Measurements from ENCODE around the gene CALHM1. TPM values are rescaled to one million over a fixed set of nuclear protein-coding genes. Genes with fewer than 3 reads are reported as not detected.

Gene CALHM1
- total and polyA plus RNA-seq, 4 donors, result not detected

- Histone ChIP-seq H3K9ac (ENCODE audit: insufficient read depth in 1 of 2, low read length in 2 of 2) (no peak overlapping the region), H3K36me3 (ENCODE audit: control insufficient read depth in 4 of 4, insufficient read depth in 4 of 4, low read length in 4 of 4) (peaks cover 26 to 63% (median 40%) of the 10 kb centered on the region in 4 donors), H3K27ac (ENCODE audit: low read depth in 1 of 2, low read length in 1 of 2) (no peak overlapping the region), H3K4me1 (ENCODE audit: control insufficient read depth in 5 of 5, insufficient read depth in 5 of 5, low read length in 5 of 5) (peaks cover 0 to 13% (median 0%) of the 10 kb centered on the region in 5 donors), H3K27me3 (ENCODE audit: control insufficient read depth in 3 of 3, insufficient read depth in 3 of 3, low read length in 2 of 3) (no peaks in the 10 kb centered on the region), H3K4me3 (no peak overlapping the region), H3K9me3 (ENCODE audit: control insufficient read depth in 4 of 4, insufficient read depth in 3 of 4, low read length in 3 of 4) (no peaks in the 10 kb centered on the region)
- no peak for DNase-seq
- ATAC-seq (ENCODE audit: insufficient read depth, low FRiP score), result no peak
- 81 to 83% methylated on average over 8 of the region's 8 CpGs for WGBS, 2 donors
- TF ChIP-seq CTCF (IDR thresholded peaks at IDR 0.05; ENCODE audit: control extremely low read depth, extremely low read depth), result no peak
Observed at GRCh38 chr10:103441611-103442010, 17.1 kb downstream of the CALHM1 start.

DNA sequence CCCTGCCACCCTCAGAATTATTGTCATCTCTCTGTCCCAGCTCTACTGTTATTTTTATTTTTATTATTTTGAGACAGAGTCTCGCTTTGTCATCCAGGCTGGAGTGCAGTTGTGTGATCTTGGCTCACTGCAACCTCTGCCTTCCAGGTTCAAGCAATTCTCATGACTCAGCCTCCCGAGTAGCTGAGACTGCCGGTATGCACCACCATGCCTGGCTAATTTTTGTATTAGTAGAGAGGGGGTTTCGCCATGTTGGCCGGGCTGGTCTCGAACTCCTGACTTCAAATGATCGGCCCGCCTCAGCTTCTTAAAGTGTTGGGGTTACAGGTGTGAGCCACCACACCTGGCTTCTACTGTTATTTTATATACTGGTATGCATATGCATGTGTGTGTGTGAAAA lies 17.5 kb downstream of the CALHM1 start:
- no peak for DNase-seq
- no peak for ATAC-seq (ENCODE audit: insufficient read depth, low FRiP score)
- Histone ChIP-seq H3K36me3 (ENCODE audit: control insufficient read depth in 4 of 4, insufficient read depth in 4 of 4, low read length in 4 of 4) (peaks cover 30 to 63% (median 43%) of the 10 kb centered on the region in 4 donors), H3K4me3 (no peak overlapping the region), H3K4me1 (ENCODE audit: control insufficient read depth in 5 of 5, insufficient read depth in 5 of 5, low read length in 5 of 5) (peaks cover 0 to 9% (median 0%) of the 10 kb centered on the region in 5 donors), H3K27ac (ENCODE audit: low read depth in 1 of 2, low read length in 1 of 2) (no peak overlapping the region), H3K9me3 (ENCODE audit: control insufficient read depth in 4 of 4, insufficient read depth in 3 of 4, low read length in 3 of 4) (no peaks in the 10 kb centered on the region), H3K27me3 (ENCODE audit: control insufficient read depth in 3 of 3, insufficient read depth in 3 of 3, low read length in 2 of 3) (no peaks in the 10 kb centered on the region), H3K9ac (ENCODE audit: insufficient read depth in 1 of 2, low read length in 2 of 2) (no peak overlapping the region)
- 97% methylated on average over 8 of the region's 8 CpGs for WGBS, 2 donors
- TF ChIP-seq CTCF (IDR thresholded peaks at IDR 0.05; ENCODE audit: control extremely low read depth, extremely low read depth), result no peak

DNA sequence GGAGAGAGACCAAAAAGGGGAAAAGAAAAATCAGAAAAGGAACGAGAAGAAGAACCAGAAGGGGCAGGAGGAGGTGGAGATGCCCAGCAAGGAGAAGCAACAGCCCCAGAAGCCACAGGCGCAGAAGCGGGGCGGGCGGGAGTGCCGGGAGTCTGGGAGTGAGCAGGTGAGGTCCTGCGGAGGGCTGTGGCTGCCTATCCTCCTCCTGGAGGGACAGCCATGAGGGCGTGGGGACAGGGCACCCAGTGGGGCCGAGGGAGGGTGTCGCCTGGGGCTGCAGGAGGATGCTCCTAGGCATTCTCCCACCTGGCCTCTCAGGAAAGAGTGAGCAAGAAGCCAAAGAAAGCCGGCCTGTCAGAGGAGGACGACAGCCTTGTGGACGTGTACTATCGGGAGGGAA lies 18.3 kb downstream of the CALHM1 start:
- TF ChIP-seq CTCF (IDR thresholded peaks at IDR 0.05; ENCODE audit: control extremely low read depth, extremely low read depth), result no peak
- 96% methylated on average over 14 of the region's 14 CpGs for WGBS, 2 donors
- H3K9ac ChIP-seq (ENCODE audit: insufficient read depth in 1 of 2, low read length in 2 of 2), result no peak overlapping the region
- DNase-seq (no peak), ATAC-seq (ENCODE audit: insufficient read depth, low FRiP score) (no peak)
- H3K9me3 ChIP-seq (ENCODE audit: control insufficient read depth in 4 of 4, insufficient read depth in 3 of 4, low read length in 3 of 4), result no peaks in the 10 kb centered on the region
- no peak overlapping the region for H3K4me3 ChIP-seq
- H3K27me3 ChIP-seq (ENCODE audit: control insufficient read depth in 3 of 3, insufficient read depth in 3 of 3, low read length in 2 of 3), result no peaks in the 10 kb centered on the region
- peaks cover 33 to 57% (median 46%) of the 10 kb centered on the region in 4 donors for H3K36me3 ChIP-seq (ENCODE audit: control insufficient read depth in 4 of 4, insufficient read depth in 4 of 4, low read length in 4 of 4)
- H3K4me1 ChIP-seq (ENCODE audit: control insufficient read depth in 5 of 5, insufficient read depth in 5 of 5, low read length in 5 of 5), result peaks cover 0 to 3% (median 0%) of the 10 kb centered on the region in 5 donors
- H3K27ac ChIP-seq (ENCODE audit: low read depth in 1 of 2, low read length in 1 of 2), result no peak overlapping the region

- no peak for TF ChIP-seq CTCF (IDR thresholded peaks at IDR 0.05; ENCODE audit: control extremely low read depth, extremely low read depth)
- no peak overlapping the region for H3K9ac ChIP-seq (ENCODE audit: insufficient read depth in 1 of 2, low read length in 2 of 2)
- H3K36me3 ChIP-seq (ENCODE audit: control insufficient read depth in 4 of 4, insufficient read depth in 4 of 4, low read length in 4 of 4), result peaks cover 35 to 52% (median 45%) of the 10 kb centered on the region in 4 donors
- no peak overlapping the region for H3K27ac ChIP-seq (ENCODE audit: low read depth in 1 of 2, low read length in 1 of 2)
- H3K4me1 ChIP-seq (ENCODE audit: control insufficient read depth in 5 of 5, insufficient read depth in 5 of 5, low read length in 5 of 5), result no peaks in the 10 kb centered on the region
- H3K4me3 ChIP-seq, result no peak overlapping the region
- no peak for ATAC-seq (ENCODE audit: insufficient read depth, low FRiP score)
- H3K9me3 ChIP-seq (ENCODE audit: control insufficient read depth in 4 of 4, insufficient read depth in 3 of 4, low read length in 3 of 4), result no peaks in the 10 kb centered on the region
- no peaks in the 10 kb centered on the region for H3K27me3 ChIP-seq (ENCODE audit: control insufficient read depth in 3 of 3, insufficient read depth in 3 of 3, low read length in 2 of 3)
- WGBS, 2 donors, result 89 to 95% methylated on average over 4 of the region's 4 CpGs
- no peak for DNase-seq
Observed at GRCh38 chr10:103439776-103440175, 18.9 kb downstream of the CALHM1 start.

Measured in lung (tissue), 12 donors.